Esophagus squamous epithelium (tissue), 5 donors: Measurements from ENCODE around the gene PHACTR3. TPM values are rescaled to one million over a fixed set of nuclear protein-coding genes. Genes with fewer than 3 reads are reported as not detected.

Source experiments
- DNase-seq: peaks from one replicate; lab custom pipeline; 2025; lab: John Stamatoyannopoulos, UW
- H3K27ac ChIP-seq, 4 donors: fragments of 200-600 bp; sonication (generic); one replicate each; pipeline ENCODE4 v1.5.1; 2016 to 2019; ENCODE audit warnings: mild to moderate bottlenecking in 1 of 4
- H3K27me3 ChIP-seq, 4 donors: fragments of 200-600 bp; sonication (generic); 1 replicate in 3 of 4; 2 replicates in 1 of 4; pipeline versions ENCODE4 v1.5.1 to v1.6.0; 2017 to 2021; ENCODE audit warnings: antibody characterized with exemption in 1 of 4
- H3K36me3 ChIP-seq, 3 donors: fragments of 200-600 bp; sonication (generic); one replicate each; pipeline ENCODE4 v1.5.1; 2016 to 2019
- H3K4me1 ChIP-seq, 3 donors: fragments of 200-600 bp; sonication (generic); one replicate each; pipeline ENCODE4 v1.5.1; 2017 to 2019
- H3K4me3 ChIP-seq, 4 donors: fragments of 200-600 bp; sonication (generic); 1 replicate in 3 of 4; 2 replicates in 1 of 4; pipeline ENCODE4 v1.5.1; 2016 to 2019; ENCODE audit warnings: mild to moderate bottlenecking in 2 of 4, moderate library complexity in 1 of 4
- H3K9me3 ChIP-seq, 3 donors: fragments of 200-600 bp; sonication (generic); one replicate each; pipeline ENCODE4 v1.5.1; 2016 to 2019
- POLR2A ChIP-seq, 4 donors: fragments of 450-650 bp; IDR thresholded peaks; one replicate each; pipeline ENCODE4 v1.6.1; 2017; ENCODE audit warnings: antibody characterized with exemption in 4 of 4, mild to moderate bottlenecking in 4 of 4, moderate library complexity in 3 of 4
- WGBS, 2 donors: methylation state at CpG; one replicate each; pipeline ENCODE4 v1.1.5; 2018; 5-methylcytosine and 5-hydroxymethylcytosine counted together
- intact Hi-C: fragments of 100-400 bp; cut with DNase I; formaldehyde crosslinking; loops from one replicate; pipeline ENCODE4 v1.15.0; 2022
- total RNA-seq, 4 donors: library from RNA; depleted of rRNA; stranded (reverse); fragments of >200 nt; gene quantifications; one replicate each; pipeline ENCODE4 v1.1.0, GENCODE V29; 2016
- TF ChIP-seq, protein P1 (sequence below), 6 experiments: fragments of 450-650 bp in 4 of 6; fragments of 200-600 bp in 2 of 6; sonication (generic) in 2 of 6; IDR thresholded peaks; one replicate each; pipeline ENCODE4 v1.5.1; 2016 to 2019; ENCODE audit warnings: antibody characterized with exemption in 6 of 6, mild to moderate bottlenecking in 4 of 6, moderate library complexity in 4 of 6
- donor health status: DM: yes; HTN: yes; CAD: no.

Gene PHACTR3
- total RNA-seq, 4 donors from 2014 or later: 0.13 to 2.5 (median 0.32) TPM

GRCh38 chr20:59731376-59731775 lies 127.0 kb downstream of the PHACTR3 start:
- Histone ChIP-seq H3K27me3 (peaks cover 0 to 20% (median 0%) of the 10 kb centered on the region in 4 donors), H3K9me3 (no peaks in the 10 kb centered on the region), H3K36me3 (no peaks in the 10 kb centered on the region), H3K4me3 (no peak overlapping the region), H3K27ac (no peak overlapping the region), H3K4me1 (no peaks in the 10 kb centered on the region)
- intact Hi-C loops: no loop called here
- DNase-seq: no peak
- 63 to 87% methylated on average over 2 of the region's 2 CpGs for WGBS, 2 donors
- TF ChIP-seq POLR2A (IDR thresholded peaks at IDR 0.05): no peak
- TF ChIP-seq, protein P1, sequence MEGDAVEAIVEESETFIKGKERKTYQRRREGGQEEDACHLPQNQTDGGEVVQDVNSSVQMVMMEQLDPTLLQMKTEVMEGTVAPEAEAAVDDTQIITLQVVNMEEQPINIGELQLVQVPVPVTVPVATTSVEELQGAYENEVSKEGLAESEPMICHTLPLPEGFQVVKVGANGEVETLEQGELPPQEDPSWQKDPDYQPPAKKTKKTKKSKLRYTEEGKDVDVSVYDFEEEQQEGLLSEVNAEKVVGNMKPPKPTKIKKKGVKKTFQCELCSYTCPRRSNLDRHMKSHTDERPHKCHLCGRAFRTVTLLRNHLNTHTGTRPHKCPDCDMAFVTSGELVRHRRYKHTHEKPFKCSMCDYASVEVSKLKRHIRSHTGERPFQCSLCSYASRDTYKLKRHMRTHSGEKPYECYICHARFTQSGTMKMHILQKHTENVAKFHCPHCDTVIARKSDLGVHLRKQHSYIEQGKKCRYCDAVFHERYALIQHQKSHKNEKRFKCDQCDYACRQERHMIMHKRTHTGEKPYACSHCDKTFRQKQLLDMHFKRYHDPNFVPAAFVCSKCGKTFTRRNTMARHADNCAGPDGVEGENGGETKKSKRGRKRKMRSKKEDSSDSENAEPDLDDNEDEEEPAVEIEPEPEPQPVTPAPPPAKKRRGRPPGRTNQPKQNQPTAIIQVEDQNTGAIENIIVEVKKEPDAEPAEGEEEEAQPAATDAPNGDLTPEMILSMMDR (IDR thresholded peaks at IDR 0.05): no peak

DNA sequence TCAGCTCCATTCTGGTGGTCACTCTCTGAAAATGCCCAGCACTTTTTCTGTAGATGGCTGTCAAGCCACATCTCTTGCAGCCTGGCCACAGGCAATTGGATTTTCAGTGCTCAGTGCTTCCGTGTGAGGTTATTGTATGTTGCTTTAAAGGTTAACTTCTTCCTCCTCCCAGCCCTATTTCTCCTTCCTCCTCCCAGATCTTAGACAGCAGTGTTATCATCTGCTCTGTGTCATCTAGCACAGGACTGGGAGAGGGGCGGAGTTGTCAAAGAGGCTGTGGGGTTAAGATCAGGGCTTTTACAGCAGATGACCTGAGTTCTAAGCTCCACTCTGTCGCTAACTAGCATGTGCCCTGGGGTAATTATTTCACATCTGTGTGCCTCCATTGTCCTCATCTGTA lies 129.0 kb downstream of the PHACTR3 start:
- Histone ChIP-seq H3K9me3 (no peaks in the 10 kb centered on the region), H3K27me3 (peaks cover 0 to 32% (median 0%) of the 10 kb centered on the region in 4 donors), H3K27ac (no peak overlapping the region), H3K36me3 (no peaks in the 10 kb centered on the region), H3K4me3 (no peak overlapping the region), H3K4me1 (no peaks in the 10 kb centered on the region)
- DNase-seq: no peak
- intact Hi-C loops: no loop called here
- WGBS, 2 donors: 73 to 84% methylated on average over 3 of the region's 3 CpGs
- TF ChIP-seq, protein P1 (IDR thresholded peaks at IDR 0.05): no peak
- TF ChIP-seq POLR2A (IDR thresholded peaks at IDR 0.05): no peak

DNA sequence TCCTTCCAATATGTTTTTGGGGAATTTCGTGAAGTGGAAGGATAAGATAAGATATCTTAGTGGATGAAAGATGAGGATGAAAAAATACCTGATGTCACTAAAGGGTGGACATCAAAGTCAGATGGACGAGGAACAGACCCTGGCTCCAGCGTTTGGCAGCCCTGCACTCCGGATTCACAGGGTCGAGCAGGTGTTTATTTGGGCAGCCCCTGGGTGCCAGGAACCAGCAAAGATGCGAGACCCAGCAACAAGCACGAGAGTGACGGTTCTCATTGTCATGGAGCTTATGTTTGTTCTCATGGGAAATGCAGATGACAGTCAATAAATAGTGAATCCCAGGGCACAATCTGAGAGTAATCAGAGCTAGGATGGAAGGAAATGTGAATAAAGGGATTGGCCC lies 131.1 kb downstream of the PHACTR3 start:
- 43 to 47% methylated on average over 8 of the region's 8 CpGs for WGBS, 2 donors
- H3K27ac ChIP-seq: no peak overlapping the region
- no peaks in the 10 kb centered on the region for H3K9me3 ChIP-seq
- TF ChIP-seq, protein P1 (IDR thresholded peaks at IDR 0.05): no peak
- TF ChIP-seq POLR2A (IDR thresholded peaks at IDR 0.05): no peak
- H3K36me3 ChIP-seq: no peaks in the 10 kb centered on the region
- intact Hi-C loops: no loop called here
- DNase-seq: no peak
- no peak overlapping the region for H3K4me3 ChIP-seq
- H3K27me3 ChIP-seq: peaks cover 0 to 36% (median 0%) of the 10 kb centered on the region in 4 donors
- no peaks in the 10 kb centered on the region for H3K4me1 ChIP-seq

- no peaks in the 10 kb centered on the region for H3K36me3 ChIP-seq
- 58 to 63% methylated on average over 1 of the region's 1 CpG for WGBS, 2 donors
Observed at GRCh38 chr20:59735917-59736316, 131.6 kb downstream of the PHACTR3 start.

DNA sequence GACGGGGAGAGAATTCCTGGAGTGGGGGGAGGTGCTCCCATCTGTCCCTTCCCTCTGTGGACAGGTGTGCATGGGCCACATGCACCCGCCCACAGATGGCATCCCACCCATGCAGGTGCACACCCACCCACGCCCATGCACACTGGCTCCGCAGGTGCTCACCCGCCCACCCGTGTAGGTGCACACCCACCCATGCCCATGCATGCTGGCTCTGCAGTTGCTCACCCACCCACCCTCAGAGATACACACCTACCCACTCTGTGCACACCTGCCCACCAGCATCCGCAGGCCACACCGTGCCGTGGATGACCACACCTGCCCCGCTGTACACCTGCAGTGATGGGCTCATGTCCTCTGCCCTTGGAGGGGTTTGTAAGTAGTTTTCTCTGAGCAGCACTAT lies 132.0 kb downstream of the PHACTR3 start:
- TF ChIP-seq, protein P1 (IDR thresholded peaks at IDR 0.05): no peak
- TF ChIP-seq POLR2A (IDR thresholded peaks at IDR 0.05): no peak
- no peak overlapping the region for H3K4me3 ChIP-seq
- WGBS, 2 donors: 53 to 89% methylated on average over 4 to 6 of the region's 10 CpGs
- H3K27me3 ChIP-seq: peaks cover 0 to 43% (median 0%) of the 10 kb centered on the region in 4 donors
- no peak overlapping the region for H3K27ac ChIP-seq
- no peaks in the 10 kb centered on the region for H3K9me3 ChIP-seq
- no peaks in the 10 kb centered on the region for H3K36me3 ChIP-seq
- intact Hi-C loops: no loop called here
- no peak for DNase-seq
- no peaks in the 10 kb centered on the region for H3K4me1 ChIP-seq

More at GRCh38 chr20:59735917-59736316, 131.6 kb downstream of the PHACTR3 start:
- H3K4me1 ChIP-seq: no peaks in the 10 kb centered on the region
- H3K27ac ChIP-seq: no peak overlapping the region
- TF ChIP-seq POLR2A (IDR thresholded peaks at IDR 0.05): no peak
- TF ChIP-seq, protein P1 (IDR thresholded peaks at IDR 0.05): no peak
- no peaks in the 10 kb centered on the region for H3K9me3 ChIP-seq
- DNase-seq: no peak
- no peak overlapping the region for H3K4me3 ChIP-seq
- peaks cover 0 to 39% (median 0%) of the 10 kb centered on the region in 4 donors for H3K27me3 ChIP-seq
- intact Hi-C loops: no loop called here
